D721Med (cell line): Measurements from ENCODE around the gene ERICH2.

Source experiments
- DNase-seq: peaks from one replicate; pipeline ENCODE4 v3.0.0; 2011; ENCODE audit warnings: low spot score; ENCODE audit not compliant: insufficient read length
- FAIRE-seq: peaks from 2 replicates; lab custom pipeline; 2011; peaks lifted over from hg19 to GRCh38; lab: Jason Lieb, UNC
- CTCF ChIP-seq: IDR thresholded peaks from 2 replicates; pipeline ENCODE4 v1.5.1; 2012; ENCODE audit warnings: mild to moderate bottlenecking, control low read depth; ENCODE audit not compliant: insufficient read depth; ENCODE audit errors: missing control alignments

Gene ERICH2

GRCh38 chr2:170821531-170822289 lies 51.5 kb downstream of the ERICH2 start:
- TF ChIP-seq CTCF, result no peak
- FAIRE-seq (no peak), DNase-seq (no peak)

DNA sequence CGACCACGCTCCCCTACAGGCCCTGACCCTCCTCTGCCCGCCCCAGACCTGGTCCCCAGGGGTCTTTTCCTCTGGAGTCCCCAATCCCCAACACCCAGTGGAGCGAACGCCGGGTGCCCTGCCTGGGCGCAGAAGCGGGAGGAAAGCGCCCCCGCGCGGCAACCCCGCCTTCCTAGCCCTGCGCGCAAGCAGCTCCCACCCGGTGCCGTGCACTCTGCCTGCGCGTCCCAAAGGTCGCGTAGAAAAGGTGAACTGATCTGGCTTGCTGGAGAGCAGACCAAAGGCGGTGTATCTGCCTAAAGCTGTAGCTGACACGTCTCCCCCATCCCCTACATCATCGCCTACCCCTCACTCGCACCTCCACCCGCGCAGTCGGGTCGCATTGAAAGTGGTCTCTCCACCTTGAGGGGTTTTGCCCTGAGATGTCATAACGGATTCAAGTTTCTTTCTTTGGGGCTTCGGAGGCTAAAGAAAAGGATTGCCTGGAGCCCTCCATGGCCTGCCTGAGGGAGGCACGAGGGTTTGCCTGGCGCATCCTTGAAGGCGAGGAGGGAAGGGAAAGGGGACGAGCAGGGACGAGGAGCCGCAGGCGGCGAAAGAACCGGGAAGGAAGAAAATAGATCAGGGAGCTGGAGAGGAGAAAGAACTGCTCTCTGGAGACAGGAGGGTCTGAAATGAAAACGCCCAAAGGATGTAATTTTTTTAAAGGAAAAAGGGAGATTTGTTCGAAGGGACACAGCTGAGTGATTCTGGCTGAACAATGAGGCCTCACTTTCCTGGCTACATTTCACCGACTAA lies 52.3 kb downstream of the ERICH2 start:
- peak; percentile 40 for TF ChIP-seq CTCF
- DNase-seq (no peak), FAIRE-seq (no peak)

DNA sequence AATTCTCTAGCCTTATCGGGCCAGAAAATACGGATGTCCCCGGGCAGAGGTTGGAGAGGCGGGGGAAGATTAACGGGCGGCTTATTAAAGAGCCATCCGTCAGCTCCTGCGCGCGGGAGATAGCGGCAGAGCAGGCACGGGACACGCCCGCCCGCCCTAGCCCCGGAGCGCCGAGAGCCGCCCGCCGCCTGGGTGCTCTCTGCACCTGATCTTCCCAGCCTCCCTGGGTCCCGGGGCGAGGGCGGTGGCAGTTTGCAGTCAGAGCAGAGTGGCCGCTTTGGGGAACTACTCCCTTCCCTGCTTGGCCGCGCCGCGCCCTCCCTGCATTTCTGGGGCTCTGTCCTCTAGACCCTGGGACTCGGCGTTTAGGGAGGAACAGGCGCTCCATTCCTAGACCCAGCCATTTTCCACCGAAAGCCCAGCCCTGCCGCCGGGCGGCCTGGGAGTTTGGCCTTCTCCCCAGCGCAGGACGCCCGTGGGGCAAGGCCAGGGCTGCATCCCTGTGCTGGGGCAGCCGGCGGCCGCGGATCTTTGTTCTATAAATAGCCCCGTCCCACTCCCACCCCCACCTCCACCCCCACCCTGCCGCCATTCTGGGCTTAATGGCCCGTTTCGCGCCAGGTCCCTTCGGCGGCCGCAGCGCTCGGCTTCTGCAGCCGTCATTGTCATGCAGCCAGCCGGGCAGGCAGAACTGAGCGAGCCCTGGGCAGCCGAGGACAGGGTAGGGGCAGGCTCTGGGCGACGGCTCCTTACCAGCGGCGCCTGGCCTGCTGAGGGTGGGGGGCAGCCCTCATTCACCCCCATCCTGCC lies 53.1 kb downstream of the ERICH2 start:
- FAIRE-seq, result no peak
- no peak for TF ChIP-seq CTCF
- DNase-seq, result no peak

DNA sequence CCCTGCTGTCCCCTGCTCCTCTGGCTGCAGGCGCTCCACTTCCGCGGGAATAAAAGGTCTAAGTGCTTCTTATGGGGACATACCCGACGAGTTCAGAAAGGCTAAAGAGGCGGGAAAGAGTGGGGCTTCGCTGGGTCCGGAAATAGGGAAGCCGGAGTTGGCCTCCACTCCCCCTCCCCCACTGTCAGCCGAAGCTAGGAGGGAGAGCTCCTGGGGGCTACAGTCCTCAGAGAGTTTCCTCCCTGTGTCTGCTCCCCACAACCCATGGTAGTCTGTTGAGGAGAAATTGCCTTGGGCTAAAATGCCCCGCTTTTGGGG lies 53.7 kb downstream of the ERICH2 start:
- TF ChIP-seq CTCF, result no peak
- DNase-seq (no peak), FAIRE-seq (no peak)

- no peak for TF ChIP-seq CTCF
- FAIRE-seq (no peak), DNase-seq (no peak)
These were observed 54.4 kb downstream of the ERICH2 start for GRCh38 chr2:170824526-170825015.

- DNase-seq (no peak), FAIRE-seq (no peak)
- TF ChIP-seq CTCF, result no peak
These were observed 57.8 kb downstream of the ERICH2 start for GRCh38 chr2:170827841-170828532.
